Suppressor macrophage treated with lipopolysaccharide for 1 hour (primary cell): ENCODE measurements around the gene AP1B1.
A peak's percentile ranks its signal among the peaks of the same experiment; 100 is the strongest.
"Not testable (repeated sequence)": the region's sequence is repeated elsewhere in the genome, so short reads cannot be mapped to it uniquely, and the experiment has no call there.

Experiments used
- DNase-seq, 3 donors: peaks; one replicate each; pipeline ENCODE4 v3.0.0-alpha.2; 2020 to 2022

The AP1B1 gene

DNA sequence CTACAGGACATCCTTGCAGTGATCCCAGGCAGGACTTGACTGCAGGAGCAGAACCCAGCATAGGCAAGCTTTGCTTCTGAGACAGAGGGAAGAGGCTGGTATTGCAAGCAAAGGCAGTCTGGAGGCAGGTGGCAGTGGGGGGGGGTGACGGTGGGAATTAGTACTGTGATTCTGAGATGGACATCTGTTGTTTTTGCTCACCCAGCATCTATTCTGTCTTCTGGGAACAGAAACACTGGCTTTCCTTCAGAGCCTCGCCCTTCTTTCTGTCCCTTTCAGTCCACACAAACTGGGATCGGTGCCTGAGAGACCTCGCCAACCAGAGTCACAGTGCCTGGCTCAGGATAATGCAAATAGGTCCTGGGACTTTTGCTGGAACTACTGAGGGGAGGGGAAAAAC is 41.7 kb downstream of the AP1B1 start:
- DNase-seq, result no peak

DNA sequence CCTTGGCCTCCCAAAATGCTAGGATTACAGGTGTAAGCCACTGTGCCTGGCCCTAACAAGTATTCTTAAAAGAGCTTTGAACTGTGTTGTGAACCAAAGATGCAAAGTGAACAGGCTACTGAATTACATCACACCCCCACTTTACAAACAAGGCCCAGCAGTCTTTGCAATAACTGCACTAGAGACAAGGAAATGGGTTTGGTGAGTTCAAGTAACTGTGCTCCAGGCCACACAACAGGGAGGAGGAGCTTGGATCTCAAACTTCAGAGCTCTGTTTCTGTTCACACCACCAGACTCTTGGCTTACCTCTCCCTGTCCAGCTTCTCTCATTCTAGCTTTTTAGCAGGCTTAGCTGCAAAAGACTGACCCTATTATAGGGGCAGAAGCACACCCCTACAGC is 42.4 kb downstream of the AP1B1 start:
- DNase-seq, result no peak

GRCh38 chr22:29344889-29345288 is 43.5 kb downstream of the AP1B1 start:
- not testable (repeated sequence) for DNase-seq

- no peak for DNase-seq
Observed at GRCh38 chr22:29344137-29344536, 44.2 kb downstream of the AP1B1 start.

- DNase-seq, result no peak
Observed at GRCh38 chr22:29343313-29343805, 45.0 kb downstream of the AP1B1 start.

DNA sequence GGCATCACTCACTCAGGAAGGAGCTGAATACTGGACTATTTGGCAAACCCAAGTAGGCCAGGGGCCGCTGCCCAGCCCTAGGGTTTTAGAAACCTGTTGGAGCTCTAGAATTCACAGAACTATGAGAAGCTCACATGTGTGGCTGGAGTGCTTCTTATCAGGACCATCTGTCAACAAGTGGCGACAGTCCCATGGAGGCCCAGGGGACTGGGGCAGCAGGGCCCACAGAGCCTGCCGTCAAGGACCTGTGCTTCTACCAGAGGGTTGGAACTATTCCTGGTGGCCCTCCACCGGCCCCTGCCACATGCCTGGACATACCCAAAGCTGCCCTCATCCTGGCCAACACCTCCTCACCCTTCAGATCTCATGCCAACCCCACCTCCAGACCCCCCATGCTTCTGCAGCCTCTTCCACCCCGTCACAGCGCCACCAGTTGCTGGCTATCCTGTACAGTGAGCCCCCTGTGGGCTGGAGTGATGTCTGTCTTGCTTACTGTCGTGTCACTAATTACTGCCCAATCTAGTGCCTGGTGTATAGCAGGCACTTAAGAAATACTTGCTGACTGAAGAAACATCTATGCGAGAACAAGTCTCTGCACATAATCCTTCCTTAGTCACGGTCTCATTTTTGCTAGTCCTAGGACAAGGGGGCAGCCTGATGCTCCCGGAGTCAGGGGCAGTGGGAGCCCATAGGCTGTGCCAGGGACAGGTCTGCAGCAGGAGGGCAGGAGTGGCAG is 45.6 kb downstream of the AP1B1 start:
- no peak for DNase-seq

GRCh38 chr22:29342177-29342576 is 46.2 kb downstream of the AP1B1 start:
- DNase-seq, result no peak

DNA sequence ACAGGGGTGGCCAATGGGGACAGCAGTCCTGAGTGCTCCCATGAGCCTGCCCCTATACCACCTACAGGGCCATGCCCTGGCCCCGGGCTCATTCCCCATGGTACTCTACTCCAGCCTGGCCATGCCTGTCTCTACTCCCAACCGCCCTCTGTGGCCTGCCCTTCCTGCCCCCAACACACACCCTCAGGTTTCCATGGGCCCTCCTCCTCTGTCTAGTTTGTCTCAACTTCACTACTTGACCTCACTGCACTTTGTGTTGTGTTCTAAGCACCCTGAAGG is 46.6 kb downstream of the AP1B1 start:
- no peak for DNase-seq

GRCh38 chr22:29341056-29341848 is 47.1 kb downstream of the AP1B1 start:
- no peak for DNase-seq

- DNase-seq, result no peak
Observed at GRCh38 chr22:29340566-29340965, 47.8 kb downstream of the AP1B1 start.

DNA sequence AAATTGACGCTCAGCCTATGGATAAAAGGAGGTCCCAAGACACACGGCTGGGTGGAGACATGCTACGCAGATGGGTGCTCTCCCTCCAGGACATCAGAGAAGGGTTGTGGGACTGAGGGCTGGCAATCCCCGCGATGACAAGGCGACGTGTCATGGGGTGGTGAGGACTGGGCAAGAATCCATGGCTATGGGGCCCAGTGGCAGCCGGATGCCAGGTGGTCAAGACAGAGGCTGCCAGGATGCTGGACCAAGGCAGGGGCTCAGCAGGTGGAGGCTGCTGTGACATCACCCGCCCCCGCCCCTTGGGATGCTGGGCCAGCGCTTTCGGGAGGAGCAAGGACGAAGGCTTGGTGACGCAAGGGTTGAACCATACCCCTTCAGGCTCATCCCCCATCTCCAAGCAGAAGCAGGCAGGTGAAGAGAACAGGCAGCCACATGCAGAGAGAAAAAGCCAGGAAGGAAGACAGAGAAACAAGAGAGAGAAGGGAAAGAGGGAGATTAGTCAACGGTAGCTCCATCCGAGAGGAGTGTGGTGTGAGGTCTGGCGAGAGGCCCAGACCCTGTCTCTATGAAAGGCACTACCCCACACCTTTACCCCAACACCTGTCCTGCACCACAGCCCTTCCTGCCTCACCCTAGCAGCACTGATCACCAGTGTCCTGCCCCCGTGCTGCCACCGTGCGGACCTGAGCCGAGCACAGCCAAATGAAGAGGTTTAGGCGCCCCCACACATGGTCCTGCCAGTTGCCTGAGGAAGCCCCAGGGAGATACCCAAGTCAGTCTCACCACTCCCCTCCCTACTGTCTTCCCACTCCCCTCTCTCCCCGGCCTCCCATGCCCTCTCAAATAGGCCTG is 48.8 kb downstream of the AP1B1 start:
- DNase-seq, result peak in 2 of 3 donors; percentile 15 to 23

- no peak for DNase-seq
Observed at GRCh38 chr22:29338398-29338797, 50.0 kb downstream of the AP1B1 start.

DNA sequence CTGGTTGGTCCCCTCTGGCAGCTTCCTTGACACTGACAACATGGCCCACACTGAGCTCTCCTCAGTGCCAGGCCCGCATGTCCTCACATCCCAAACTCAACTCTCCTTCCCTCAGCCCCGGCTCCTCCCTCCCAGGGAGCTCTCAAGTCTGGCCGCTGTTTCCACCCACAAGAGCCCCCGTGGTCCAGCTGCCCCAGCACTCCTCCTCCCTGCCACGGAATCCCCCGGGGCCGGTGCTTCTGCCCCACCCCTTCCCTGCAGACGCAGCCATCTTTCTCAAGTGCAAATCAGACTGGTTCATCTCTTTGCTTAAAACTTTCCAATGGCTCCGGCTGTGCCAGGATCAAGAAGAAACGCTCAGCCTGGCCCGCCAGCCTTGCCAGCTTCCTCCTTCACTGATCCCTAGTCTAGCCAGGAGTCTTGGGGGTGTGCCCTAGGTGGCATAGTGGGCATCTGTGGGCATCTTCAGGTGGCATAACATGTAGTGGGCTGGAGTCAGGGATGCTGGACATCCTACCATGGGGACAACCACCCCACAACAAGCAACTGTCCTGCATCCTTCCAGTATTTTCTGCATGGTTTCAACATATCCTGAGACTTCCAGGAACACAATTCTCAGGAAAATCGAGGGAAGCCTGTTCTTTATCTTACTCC is 50.6 kb downstream of the AP1B1 start:
- DNase-seq, result no peak

GRCh38 chr22:29336751-29337490 is 51.4 kb downstream of the AP1B1 start:
- DNase-seq, result peak in 1 of 3 donors; percentile 12

- DNase-seq, result no peak
Observed at GRCh38 chr22:29335656-29336055, 52.7 kb downstream of the AP1B1 start.

DNA sequence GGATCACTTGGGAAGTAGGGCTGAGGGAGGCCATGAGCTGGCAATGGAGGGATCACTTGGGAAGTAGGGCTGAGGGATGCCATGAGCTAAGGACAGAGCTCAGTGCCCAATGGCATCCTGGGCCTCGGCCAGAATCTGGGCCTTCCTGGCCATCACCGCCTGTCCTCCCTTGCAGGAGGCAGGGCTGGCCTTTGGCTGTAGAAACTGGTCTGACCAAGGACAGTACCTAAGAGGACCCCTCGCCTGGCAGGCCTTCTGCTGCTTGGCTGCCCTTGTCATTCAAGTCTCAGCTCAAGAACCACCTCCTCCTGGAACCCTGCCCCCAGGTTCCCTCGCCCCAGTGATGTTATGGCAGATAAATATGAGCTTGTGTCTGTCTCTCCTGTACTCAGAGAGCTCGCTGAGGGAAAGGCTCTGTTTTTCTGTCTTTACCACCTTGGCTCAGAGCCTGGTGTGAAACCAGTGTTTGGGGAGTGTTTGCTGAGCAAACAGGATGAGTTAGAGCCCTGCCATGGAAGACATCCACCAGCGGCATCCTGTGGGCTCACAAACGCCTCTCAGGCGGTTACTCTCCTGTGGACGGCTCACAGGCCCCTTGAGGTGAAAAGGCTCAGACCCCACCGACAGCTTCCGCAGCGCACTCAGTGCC is 53.5 kb downstream of the AP1B1 start:
- no peak for DNase-seq

- DNase-seq, result no peak
Observed at GRCh38 chr22:29334148-29334547, 54.2 kb downstream of the AP1B1 start.

GRCh38 chr22:29332886-29333496 is 55.4 kb downstream of the AP1B1 start:
- DNase-seq, result no peak

DNA sequence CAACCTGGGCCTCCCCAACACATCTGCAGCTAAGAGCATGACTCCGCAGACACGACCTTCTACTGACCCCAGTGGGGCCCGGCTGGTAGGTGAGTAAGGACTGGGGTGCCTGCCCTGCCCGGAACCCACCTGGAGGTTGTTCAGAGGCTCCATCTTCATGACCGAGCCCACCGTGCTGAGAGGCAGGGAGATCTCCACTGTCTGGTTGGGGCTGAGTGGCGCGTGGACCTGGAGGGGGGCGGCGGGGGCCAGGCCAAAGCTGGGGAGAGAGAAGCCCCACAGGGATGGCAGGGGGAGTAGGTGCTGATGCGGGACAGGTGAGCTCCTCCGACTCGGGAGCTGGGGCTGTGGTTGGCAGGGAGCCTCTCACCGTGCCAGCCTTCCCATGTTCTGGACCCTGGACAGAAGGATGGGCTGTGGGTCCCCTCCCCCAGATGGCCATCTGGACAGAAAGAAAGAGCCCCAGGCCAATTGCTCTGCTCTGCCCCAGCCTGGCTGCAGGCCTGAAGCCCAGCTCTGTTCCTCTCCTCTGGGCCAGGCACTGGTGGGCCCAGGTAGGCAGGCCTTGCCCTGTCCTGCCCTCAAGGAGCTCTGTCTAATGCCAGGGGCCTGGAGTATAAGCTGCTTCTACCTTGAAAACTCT is 56.6 kb downstream of the AP1B1 start:
- DNase-seq, result no peak

DNA sequence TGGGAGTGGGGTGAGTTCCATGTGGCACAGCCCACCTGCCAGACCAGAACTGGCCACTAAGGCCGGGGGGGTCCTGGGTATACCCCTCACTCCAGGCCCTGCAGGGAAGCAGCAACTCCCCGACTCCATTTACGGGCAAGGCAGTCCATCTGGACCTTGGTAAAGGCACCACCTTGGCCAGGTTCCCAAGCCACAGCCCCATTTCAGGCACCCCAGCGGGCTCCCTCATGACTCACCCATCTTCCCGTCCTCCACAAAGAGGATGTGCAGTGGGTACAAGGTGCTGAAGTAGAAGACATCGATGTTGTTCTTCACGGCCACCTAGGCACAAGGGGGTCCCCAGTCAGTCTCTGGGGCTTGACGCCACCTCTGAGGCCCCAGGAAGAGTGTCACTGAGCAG is 57.2 kb downstream of the AP1B1 start:
- no peak for DNase-seq

GRCh38 chr22:29330753-29331152 is 57.6 kb downstream of the AP1B1 start:
- DNase-seq, result peak in 1 of 3 donors; percentile 46
